ENCODE measurements around the gene STX7.

DNA sequence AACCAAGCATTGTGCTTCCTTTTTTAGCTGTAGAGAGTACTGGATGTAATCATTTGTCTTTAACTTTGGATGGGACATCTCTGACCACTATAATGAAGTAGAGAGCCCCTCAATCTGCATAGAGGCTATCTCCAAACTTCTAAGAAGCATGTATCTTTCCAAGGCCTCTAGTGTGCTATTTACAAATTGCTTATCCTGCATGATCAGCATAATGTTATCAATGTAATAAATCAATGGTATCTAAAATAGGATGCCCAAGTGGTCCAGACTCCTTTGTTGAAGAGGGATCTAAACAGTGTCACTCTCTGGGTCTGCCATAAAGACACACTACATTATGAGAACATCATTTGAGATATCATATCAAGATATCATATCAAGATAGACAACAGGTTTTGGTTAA lies 31.9 kb upstream of the STX7 start:
- TF ChIP-seq, protein P1, sequence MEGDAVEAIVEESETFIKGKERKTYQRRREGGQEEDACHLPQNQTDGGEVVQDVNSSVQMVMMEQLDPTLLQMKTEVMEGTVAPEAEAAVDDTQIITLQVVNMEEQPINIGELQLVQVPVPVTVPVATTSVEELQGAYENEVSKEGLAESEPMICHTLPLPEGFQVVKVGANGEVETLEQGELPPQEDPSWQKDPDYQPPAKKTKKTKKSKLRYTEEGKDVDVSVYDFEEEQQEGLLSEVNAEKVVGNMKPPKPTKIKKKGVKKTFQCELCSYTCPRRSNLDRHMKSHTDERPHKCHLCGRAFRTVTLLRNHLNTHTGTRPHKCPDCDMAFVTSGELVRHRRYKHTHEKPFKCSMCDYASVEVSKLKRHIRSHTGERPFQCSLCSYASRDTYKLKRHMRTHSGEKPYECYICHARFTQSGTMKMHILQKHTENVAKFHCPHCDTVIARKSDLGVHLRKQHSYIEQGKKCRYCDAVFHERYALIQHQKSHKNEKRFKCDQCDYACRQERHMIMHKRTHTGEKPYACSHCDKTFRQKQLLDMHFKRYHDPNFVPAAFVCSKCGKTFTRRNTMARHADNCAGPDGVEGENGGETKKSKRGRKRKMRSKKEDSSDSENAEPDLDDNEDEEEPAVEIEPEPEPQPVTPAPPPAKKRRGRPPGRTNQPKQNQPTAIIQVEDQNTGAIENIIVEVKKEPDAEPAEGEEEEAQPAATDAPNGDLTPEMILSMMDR (IDR thresholded peaks at IDR 0.05), result no peak
- TF ChIP-seq POLR2A (IDR thresholded peaks at IDR 0.05), result no peak
